Stimulated activated CD8-positive, alpha-beta memory T cell treated with anti-CD3 and anti-CD28 coated beads, Interleukin-2, amount 100 ng/mL, for 48 hours (primary cell): ENCODE measurements around the gene SORD.
"Not testable (repeated sequence)": the region's sequence is repeated elsewhere in the genome, so short reads cannot be mapped to it uniquely, and the experiment has no call there.

Source experiments
- DNase-seq, 2 donors: peaks; one replicate each; pipeline ENCODE4 v3.0.0-alpha.2; 2020; ENCODE audit warnings: low read depth in 2 of 2

The SORD gene

DNA sequence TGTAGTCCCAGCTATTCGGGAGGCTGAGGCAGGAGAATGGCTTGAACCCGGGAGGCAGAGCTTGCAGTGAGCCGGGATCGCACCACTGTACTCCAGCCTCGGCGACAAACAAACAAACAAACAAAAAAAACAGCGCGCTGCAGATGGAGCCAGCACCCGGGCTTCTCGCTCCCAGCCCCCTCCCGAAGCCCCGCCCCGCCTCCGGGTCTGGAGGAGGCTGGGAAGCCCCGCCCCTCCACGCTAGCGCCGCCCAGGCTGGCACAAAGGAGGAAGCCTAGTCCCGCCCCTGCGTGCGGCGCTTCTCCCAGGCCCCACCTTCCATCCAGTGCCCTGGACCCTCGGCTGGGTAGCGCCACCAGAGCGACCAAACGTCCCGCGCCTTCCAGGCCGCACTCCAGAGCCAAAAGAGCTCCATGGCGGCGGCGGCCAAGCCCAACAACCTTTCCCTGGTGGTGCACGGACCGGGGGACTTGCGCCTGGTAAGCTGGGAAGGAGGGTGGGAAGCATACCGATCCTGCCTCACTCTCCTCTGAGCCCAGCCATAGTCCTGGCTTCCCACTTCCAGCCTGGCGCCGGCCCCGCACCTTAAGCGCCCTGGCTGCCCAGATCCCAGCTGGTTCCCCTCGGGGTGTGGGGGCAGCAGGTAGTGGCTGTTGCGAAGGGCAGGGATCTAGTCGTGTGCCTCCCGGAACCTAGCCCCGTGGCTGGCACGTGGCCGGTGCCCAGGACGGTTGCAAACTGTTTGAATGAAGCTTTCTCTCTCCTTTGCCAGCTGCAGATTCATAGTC lies at the start of gene SORD:
TSS of gene SORD (plus strand) at position 325 of the 788 bp plus-strand sequence. CDS start at position 414, 89 bp downstream.
- peak; percentile 90 to 94 for DNase-seq

GRCh38 chr15:44976183-44976582 lies 46.8 kb upstream of the SORD start:
- DNase-seq: not testable (repeated sequence)

DNA sequence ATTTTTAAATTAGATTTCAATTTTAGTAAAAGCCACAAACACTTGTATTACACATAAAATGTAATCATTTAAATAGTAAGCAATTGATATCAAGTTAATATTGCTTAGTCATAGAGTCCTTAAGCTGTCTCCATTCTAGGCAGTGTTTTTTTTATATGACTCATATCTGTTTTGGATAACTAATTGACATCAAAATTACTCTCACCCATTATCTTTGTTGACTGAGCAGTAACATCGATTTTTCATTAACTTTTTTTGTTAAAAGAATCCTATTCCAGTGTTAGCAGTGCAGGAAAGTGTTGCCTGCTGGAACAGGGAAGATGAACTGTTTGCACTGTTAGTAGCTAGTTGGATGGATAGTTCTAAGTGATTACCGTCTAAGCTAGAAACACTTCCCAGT lies 45.2 kb upstream of the SORD start:
- DNase-seq: not testable (repeated sequence)

GRCh38 chr15:44979617-44980339 lies 43.2 kb upstream of the SORD start:
- not testable (repeated sequence) for DNase-seq

- not testable (repeated sequence) for DNase-seq
These were observed 38.9 kb upstream of the SORD start for GRCh38 chr15:44984144-44984543.

- DNase-seq: not testable (repeated sequence)
These were observed 36.5 kb upstream of the SORD start for GRCh38 chr15:44986346-44987055.

DNA sequence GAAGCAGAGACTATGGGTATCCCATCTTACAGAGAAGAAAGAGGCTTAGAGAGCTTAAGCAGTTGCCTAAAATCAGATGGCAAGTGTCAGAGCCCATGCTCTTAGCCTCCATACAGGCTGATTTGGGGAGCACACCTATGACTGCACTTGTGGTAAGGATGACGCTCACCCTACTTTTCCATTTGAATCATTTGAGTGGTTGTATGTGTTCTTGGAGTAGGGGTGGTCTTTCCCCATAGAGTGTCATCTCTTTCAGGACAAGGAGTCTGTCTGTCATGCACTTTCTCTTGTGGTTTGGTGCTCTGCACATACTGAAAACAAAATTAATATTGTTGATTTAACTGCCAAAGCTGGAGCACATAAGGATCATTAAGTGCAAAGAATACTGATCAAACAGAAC lies 35.3 kb upstream of the SORD start:
- not testable (repeated sequence) for DNase-seq

GRCh38 chr15:44988184-44988869 lies 34.7 kb upstream of the SORD start:
- not testable (repeated sequence) for DNase-seq

DNA sequence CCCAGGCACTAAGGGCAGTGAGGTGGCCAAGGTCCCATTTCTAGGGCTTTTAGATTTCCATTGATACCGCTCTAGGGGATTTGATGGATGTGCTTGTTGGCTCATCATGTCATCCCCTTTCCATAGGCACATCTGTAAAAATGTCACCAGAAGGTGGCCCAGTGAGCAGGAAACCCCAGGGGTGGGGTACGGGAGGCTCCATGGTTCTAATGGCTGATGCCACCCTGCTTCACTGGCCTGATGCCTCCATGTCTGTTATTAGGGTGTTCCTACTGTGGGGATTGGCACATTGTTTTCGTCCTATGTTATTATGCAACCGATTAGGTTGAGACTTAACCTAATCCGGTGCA lies 34.1 kb upstream of the SORD start:
- DNase-seq: not testable (repeated sequence)

GRCh38 chr15:44997632-44998031 lies 25.4 kb upstream of the SORD start:
- DNase-seq: not testable (repeated sequence)

DNA sequence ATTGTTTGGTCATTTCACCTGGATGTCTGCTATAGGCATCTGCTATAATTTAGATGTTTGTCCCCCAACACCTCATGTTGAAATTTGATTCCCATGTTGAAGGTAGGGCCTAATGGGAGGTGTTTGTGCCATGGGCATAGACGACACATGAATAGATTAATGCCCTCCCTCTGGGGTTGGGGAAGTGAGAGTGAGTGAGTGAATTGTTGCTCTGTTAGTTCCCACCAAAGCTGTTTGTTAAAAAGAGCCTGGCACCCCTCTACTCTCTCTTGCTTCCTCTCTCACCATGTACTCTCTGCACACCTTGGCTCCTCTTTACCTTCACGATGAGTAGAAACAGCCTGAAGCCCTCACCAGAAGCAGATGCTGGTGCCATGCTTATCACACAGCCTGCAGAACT lies 23.9 kb upstream of the SORD start:
- no peak for DNase-seq

GRCh38 chr15:45001180-45001579 lies 21.8 kb upstream of the SORD start:
- not testable (repeated sequence) for DNase-seq

GRCh38 chr15:45003731-45004410 lies 19.1 kb upstream of the SORD start:
- DNase-seq: not testable (repeated sequence)

DNA sequence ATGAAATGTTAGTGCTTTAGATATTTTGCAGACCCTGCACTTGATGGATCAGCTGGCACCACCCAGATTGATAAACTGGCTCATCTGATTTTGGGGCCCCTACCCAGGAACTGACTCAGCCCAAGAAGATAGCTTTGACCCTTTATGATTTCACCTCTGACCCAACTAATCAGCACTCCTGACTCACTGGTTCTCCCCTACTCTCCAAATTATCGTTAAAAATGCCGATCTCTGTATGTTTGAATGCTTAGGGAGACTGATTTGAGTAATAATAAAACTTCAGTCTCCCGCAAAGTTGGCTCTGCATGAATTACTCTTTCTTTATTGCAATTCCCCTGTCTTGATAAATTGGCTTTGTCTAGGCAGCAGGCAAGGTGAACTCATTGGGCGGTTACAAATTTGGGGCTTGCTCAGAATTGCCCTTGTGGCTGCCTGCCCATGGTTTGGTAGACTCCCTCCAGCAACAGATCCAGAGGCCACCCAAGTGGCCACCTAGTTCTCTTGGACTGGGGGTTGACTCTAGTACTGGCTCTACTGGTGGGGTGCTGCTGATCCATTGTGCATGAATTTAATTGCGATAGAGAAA lies 18.3 kb upstream of the SORD start:
- DNase-seq: not testable (repeated sequence)

GRCh38 chr15:45009046-45009445 lies 13.9 kb upstream of the SORD start:
- DNase-seq: no peak

DNA sequence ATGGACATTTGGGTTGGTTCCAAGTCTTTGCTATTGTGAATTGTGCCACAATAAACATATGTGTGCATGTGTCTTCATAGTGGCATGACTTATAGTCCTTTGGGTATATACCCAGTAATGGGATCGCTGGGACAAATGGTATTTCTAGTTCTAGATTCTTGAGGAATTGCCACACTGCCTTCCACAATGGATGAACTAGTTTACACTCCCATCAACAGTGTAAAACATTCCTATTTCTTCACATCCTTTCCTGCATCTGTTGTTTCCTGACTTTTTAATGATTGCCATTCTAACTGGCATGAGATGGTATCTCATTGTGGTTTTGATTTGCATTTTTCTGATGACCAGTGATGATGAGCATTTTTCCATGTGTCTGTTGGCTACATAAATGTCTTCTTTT lies 7.9 kb upstream of the SORD start:
- not testable (repeated sequence) for DNase-seq

DNA sequence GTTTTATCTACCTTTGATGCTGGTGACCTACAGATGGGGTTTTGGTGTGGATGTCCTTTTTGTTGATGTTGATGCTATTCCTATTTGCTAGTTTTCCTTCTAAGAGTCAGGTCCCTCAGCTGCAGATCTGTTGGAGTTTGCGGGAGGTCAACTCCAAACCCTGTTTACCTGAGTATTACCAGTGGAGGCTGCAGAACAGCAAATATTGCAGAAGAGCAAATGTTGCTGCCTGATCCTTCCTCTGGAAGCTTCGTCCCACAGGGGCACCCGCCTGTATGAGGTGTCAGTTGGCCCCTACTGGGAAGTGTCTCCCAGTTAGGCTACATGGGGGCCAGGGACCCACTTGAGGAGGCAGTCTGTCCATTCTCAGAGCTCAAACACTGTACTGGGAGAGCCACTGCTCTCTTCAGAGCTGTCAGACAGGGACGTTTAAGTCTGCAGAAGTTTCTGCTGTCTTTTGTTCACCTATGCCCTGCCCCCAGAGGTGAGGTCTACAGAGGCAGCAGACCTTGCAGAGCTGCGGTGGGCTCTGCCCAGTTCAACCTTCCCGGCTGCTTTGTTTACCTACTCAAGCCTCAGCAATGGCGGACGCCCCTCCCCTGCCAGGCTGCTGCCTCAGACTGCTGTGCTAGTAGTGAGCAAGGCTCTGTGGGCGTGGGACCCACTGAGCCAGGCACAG lies 2.6 kb upstream of the SORD start:
- DNase-seq: not testable (repeated sequence)

DNA sequence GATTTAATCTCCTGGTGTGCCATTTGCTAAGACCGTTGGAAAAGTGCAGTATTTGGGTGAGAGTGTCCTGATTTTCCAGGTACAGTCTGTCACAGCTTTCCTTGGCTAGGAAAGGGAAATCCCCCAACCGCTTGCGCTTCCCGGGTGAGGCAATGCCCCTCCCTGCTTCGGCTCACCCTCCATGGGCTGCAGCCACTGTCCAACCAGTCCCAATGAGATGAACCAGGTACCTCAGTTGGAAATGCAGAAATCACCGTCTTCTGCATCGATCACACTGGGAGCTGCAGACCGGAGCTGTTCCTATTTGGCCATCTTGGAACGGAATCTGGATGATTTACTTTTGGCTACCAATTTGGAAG lies 2.1 kb upstream of the SORD start:
- DNase-seq: not testable (repeated sequence)

- no peak for DNase-seq
These were observed 1.6 kb upstream of the SORD start for GRCh38 chr15:45021348-45021747.

DNA sequence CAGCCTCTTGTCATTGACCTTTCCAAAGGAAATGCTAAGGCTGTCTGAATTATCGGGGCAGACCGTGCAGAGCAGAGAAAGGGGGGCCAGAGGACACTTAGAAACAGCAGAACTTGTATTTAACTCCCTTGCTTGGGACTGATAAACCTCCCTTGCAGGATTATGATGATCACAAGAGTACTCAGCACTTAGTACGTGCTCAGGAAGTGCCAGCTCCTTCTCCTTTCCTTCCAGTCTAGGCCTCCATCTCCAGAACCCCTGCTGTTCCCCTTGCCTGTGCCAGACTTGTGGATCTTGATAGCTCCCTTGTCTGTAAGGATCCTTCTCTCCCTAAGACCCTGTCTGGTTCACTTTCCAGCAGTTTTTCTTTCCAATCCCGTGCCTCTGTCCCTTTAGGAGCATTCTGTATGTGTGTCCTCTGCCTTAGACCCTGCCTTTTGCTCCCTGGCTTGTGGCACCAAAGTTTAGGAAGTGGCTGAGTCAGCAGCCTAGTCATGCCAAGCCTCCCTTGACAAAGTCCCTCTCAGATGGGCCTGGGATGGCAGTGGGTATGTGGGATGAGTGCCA lies 747 bp downstream of the SORD start:
- DNase-seq: no peak
